ENCODE data around the gene EI24.

The EI24 gene

DNA sequence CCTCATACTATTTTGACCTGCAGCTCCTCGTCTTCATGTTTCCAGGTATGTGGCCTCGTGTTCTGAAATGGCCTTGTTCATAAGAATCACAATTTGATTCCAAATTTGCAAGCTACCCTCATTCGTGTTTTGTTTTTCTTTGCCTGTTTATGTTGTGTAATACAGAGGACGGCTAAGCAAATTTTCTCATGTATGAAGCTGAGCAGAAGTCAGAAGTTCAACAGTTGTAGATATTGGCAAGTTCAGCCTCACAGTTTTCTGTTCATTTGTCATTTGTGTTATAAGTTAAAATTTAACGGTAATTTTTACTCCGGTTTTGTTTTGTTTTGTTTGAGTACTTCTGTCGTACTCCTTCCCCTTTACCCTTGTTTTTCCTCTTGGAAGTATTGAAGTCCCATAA lies 40.3 kb downstream of the EI24 start:
- Histone ChIP-seq H3K27me3 (ENCODE audit: insufficient read depth, poor library complexity, severe bottlenecking) (no peaks in the 10 kb centered on the region), H3K4me3 (replicated peaks; ENCODE audit: insufficient read depth, low read length) (no peak overlapping the region), H3K27ac (replicated peaks) (no peak overlapping the region)
- no peak for TF ChIP-seq POLR2AphosphoS5 (IDR thresholded peaks at IDR 0.05; ENCODE audit: low read depth)
- TF ChIP-seq SPI1 (IDR thresholded peaks at IDR 0.05; ENCODE audit: borderline replicate concordance, low read depth) = no peak
- TF ChIP-seq CTCF (IDR thresholded peaks at IDR 0.05; ENCODE audit: insufficient read depth, low read length) = no peak
- TF ChIP-seq, protein P1, sequence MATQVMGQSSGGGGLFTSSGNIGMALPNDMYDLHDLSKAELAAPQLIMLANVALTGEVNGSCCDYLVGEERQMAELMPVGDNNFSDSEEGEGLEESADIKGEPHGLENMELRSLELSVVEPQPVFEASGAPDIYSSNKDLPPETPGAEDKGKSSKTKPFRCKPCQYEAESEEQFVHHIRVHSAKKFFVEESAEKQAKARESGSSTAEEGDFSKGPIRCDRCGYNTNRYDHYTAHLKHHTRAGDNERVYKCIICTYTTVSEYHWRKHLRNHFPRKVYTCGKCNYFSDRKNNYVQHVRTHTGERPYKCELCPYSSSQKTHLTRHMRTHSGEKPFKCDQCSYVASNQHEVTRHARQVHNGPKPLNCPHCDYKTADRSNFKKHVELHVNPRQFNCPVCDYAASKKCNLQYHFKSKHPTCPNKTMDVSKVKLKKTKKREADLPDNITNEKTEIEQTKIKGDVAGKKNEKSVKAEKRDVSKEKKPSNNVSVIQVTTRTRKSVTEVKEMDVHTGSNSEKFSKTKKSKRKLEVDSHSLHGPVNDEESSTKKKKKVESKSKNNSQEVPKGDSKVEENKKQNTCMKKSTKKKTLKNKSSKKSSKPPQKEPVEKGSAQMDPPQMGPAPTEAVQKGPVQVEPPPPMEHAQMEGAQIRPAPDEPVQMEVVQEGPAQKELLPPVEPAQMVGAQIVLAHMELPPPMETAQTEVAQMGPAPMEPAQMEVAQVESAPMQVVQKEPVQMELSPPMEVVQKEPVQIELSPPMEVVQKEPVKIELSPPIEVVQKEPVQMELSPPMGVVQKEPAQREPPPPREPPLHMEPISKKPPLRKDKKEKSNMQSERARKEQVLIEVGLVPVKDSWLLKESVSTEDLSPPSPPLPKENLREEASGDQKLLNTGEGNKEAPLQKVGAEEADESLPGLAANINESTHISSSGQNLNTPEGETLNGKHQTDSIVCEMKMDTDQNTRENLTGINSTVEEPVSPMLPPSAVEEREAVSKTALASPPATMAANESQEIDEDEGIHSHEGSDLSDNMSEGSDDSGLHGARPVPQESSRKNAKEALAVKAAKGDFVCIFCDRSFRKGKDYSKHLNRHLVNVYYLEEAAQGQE (IDR thresholded peaks at IDR 0.05; ENCODE audit: insufficient replicate concordance, low read depth) = no peak
- no peak for TF ChIP-seq GABPA (IDR thresholded peaks at IDR 0.05; ENCODE audit: low read depth)
- DNase-seq (ENCODE audit: low read depth in 1 of 2, low spot score in 1 of 2) = no peak

GRCh38 chr11:125618383-125618782 lies 49.1 kb downstream of the EI24 start:
- TF ChIP-seq, protein P1 (IDR thresholded peaks at IDR 0.05; ENCODE audit: insufficient replicate concordance, low read depth) = no peak
- TF ChIP-seq SPI1 (IDR thresholded peaks at IDR 0.05; ENCODE audit: borderline replicate concordance, low read depth) (no peak), GABPA (IDR thresholded peaks at IDR 0.05; ENCODE audit: low read depth) (no peak)
- Histone ChIP-seq H3K4me3 (replicated peaks; ENCODE audit: insufficient read depth, low read length) (no peak overlapping the region), H3K27me3 (ENCODE audit: insufficient read depth, poor library complexity, severe bottlenecking) (no peaks in the 10 kb centered on the region), H3K27ac (replicated peaks) (no peak overlapping the region)
- no peak for DNase-seq (ENCODE audit: low read depth in 1 of 2, low spot score in 1 of 2)

- DNase-seq (ENCODE audit: low read depth in 1 of 2, low spot score in 1 of 2) = no peak
- no peak for TF ChIP-seq GABPA (IDR thresholded peaks at IDR 0.05; ENCODE audit: low read depth)
- no peak for TF ChIP-seq SPI1 (IDR thresholded peaks at IDR 0.05; ENCODE audit: borderline replicate concordance, low read depth)
- TF ChIP-seq, protein P1 (IDR thresholded peaks at IDR 0.05; ENCODE audit: insufficient replicate concordance, low read depth) = no peak
- no peak for TF ChIP-seq POLR2AphosphoS5 (IDR thresholded peaks at IDR 0.05; ENCODE audit: low read depth)
- no peak for TF ChIP-seq CTCF (IDR thresholded peaks at IDR 0.05; ENCODE audit: insufficient read depth, low read length)
- H3K27me3 ChIP-seq (ENCODE audit: insufficient read depth, poor library complexity, severe bottlenecking) = no peaks in the 10 kb centered on the region
- no peak overlapping the region for H3K27ac ChIP-seq (replicated peaks)
- no peak overlapping the region for H3K4me3 ChIP-seq (replicated peaks; ENCODE audit: insufficient read depth, low read length)
Observed at GRCh38 chr11:125621995-125622394, 52.7 kb downstream of the EI24 start.

Data from HL-60 (cell line).